Upper lobe of right lung (tissue), 1 donor: ENCODE measurements around the gene FAM131A. TPM values are rescaled to one million over a fixed set of nuclear protein-coding genes. Genes with fewer than 3 reads are reported as not detected.

Experiments
- ATAC-seq: fragments of 200-7000 bp; cut with Tn5 transposase; one replicate; pipeline ENCODE4 v1.9.1; 2020; ENCODE audit warnings: mild to moderate bottlenecking, moderate library complexity
- DNase-seq: peaks from one replicate; pipeline ENCODE4 v3.0.0-alpha.2; 2020
- H3K27ac ChIP-seq: fragments of 200-600 bp; one replicate; pipeline ENCODE4 v1.8.0; 2022
- H3K27me3 ChIP-seq: fragments of 200-600 bp; one replicate; pipeline ENCODE4 v1.8.0; 2022; ENCODE audit warnings: mild to moderate bottlenecking
- H3K36me3 ChIP-seq: fragments of 200-600 bp; one replicate; pipeline ENCODE4 v1.8.0; 2022
- H3K4me1 ChIP-seq: fragments of 200-600 bp; one replicate; pipeline ENCODE4 v1.8.0; 2022
- H3K4me3 ChIP-seq: fragments of 200-600 bp; one replicate; pipeline ENCODE4 v1.8.0; 2022; ENCODE audit warnings: mild to moderate bottlenecking
- H3K9me3 ChIP-seq: fragments of 200-600 bp; one replicate; pipeline ENCODE4 v1.8.0; 2022
- CTCF ChIP-seq: fragments of 200-600 bp; IDR thresholded peaks from one replicate; pipeline ENCODE4 v1.8.0; 2022; ENCODE audit warnings: antibody characterized with exemption
- intact Hi-C: fragments of 100-400 bp; cut with DNase I; formaldehyde crosslinking; loops from one replicate; pipeline ENCODE4 v1.11.0; 2022
- total RNA-seq: library from RNA; stranded (reverse); fragmentation: NEBNext Ultra II Directional; extraction: Animal tissue kit (Norgen Biotek cat#: 25700); gene quantifications from one replicate; pipeline ENCODE4 v1.2.1, GENCODE V29; 2021
- donor health status: DM: no; HTN: yes; CAD: no; lungs with severe emphysema.

Gene FAM131A
- total RNA-seq, 1 donor from 2014 or later = 19.0 TPM

DNA sequence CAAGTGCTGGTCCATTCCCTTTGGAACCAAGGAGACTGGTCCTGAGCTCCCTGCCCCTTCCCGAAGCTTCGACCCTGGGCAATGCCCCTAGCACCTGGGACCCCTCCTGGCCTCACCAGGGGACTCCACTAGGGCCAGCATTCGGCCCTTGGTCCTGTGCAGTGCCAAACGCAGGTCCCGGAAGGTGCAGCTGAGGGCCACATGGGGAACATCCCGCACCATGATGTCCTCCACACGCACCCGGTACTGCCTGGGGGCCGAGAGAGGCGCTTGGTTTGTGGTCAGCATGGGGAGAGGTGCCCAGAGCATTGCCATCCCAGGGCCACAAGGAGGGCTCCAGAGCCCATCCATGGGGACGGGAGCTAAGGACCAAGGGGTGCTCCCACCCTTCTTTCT lies 16.1 kb downstream of the FAM131A start:
- ATAC-seq (no peak), DNase-seq (no peak)
- TF ChIP-seq CTCF = no peak
- Histone ChIP-seq H3K9me3 (no peaks in the 10 kb centered on the region), H3K36me3 (no peaks in the 10 kb centered on the region), H3K4me1 (no peaks in the 10 kb centered on the region), H3K27ac (no peak overlapping the region), H3K27me3 (no peaks in the 10 kb centered on the region), H3K4me3 (no peak overlapping the region)
- intact Hi-C loops = no loop called here

GRCh38 chr3:184354121-184354728 lies 16.8 kb downstream of the FAM131A start:
- no peaks in the 10 kb centered on the region for H3K4me1 ChIP-seq
- H3K4me3 ChIP-seq = no peak overlapping the region
- H3K27ac ChIP-seq = no peak overlapping the region
- intact Hi-C loops = no loop called here
- no peaks in the 10 kb centered on the region for H3K9me3 ChIP-seq
- DNase-seq (peak; percentile 79), ATAC-seq (peak; percentile 70)
- peak; percentile 67 for TF ChIP-seq CTCF
- no peaks in the 10 kb centered on the region for H3K27me3 ChIP-seq
- H3K36me3 ChIP-seq = no peaks in the 10 kb centered on the region

DNA sequence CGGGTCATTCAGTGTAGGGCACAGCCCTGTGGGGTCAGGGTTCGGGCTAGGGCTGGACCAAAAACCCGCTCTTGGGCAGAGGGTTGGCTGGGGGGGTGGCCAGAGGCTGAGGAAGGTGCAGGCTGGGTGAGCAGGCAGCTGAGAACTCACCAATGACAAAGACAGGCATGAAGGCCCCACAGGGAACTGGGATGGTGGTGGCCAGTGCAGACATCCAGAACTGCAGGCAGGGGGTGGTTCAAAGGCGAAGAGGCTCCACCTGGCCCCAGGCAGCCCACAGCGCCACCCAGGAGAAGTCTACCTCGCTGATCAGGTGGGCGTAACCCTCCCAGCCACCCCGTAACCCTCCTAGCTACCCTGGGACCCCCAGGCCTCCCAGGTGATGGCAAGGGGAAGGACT lies 17.4 kb downstream of the FAM131A start:
- ATAC-seq (no peak), DNase-seq (no peak)
- Histone ChIP-seq H3K4me1 (no peaks in the 10 kb centered on the region), H3K9me3 (no peaks in the 10 kb centered on the region), H3K36me3 (no peaks in the 10 kb centered on the region), H3K27me3 (no peaks in the 10 kb centered on the region), H3K4me3 (no peak overlapping the region), H3K27ac (no peak overlapping the region)
- no peak for TF ChIP-seq CTCF
- intact Hi-C loops = no loop called here

DNA sequence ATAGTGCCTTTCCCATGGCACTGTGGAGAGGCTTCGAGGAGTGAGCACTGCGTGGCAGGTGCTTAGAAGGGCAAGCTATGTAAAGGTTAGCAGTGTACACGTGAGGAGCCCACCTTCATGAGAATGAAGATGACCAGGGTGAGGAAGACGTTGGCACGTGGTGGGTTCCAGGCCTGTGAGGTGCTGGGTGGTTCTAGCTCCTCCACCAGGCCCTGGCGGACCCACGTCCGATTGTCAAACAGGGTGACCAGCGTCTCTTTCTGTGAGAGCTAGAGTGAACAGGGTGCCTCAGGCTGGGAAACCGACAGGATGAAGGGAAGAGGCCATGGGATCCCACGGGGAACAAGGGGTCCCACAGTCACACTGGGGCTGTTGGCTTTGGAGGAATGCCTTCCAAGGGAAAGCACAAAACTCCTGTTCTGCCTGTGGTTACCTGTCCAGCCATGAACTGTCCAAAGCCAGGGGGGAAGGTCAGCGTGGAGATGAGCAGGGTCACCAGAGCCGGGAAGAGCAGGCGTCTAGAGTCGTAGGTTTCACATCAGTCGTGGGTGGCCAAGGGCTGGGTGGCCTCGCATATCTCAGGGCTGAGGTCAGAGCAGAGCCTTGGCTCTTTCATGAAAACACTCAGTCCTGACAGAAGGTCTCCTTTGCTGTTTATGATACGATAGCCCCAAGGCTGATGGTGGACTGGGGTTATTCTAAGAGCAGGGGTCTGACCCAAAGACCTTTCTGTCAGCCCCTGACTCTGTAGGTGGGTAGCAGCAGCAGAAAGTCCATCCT lies 18.1 kb downstream of the FAM131A start:
- H3K9me3 ChIP-seq = no peaks in the 10 kb centered on the region
- DNase-seq (no peak), ATAC-seq (no peak)
- TF ChIP-seq CTCF = no peak
- no peaks in the 10 kb centered on the region for H3K36me3 ChIP-seq
- intact Hi-C loops = no loop called here
- H3K27ac ChIP-seq = no peak overlapping the region
- H3K27me3 ChIP-seq = no peaks in the 10 kb centered on the region
- H3K4me3 ChIP-seq = no peak overlapping the region
- H3K4me1 ChIP-seq = peaks cover 2% of the 10 kb centered on the region

DNA sequence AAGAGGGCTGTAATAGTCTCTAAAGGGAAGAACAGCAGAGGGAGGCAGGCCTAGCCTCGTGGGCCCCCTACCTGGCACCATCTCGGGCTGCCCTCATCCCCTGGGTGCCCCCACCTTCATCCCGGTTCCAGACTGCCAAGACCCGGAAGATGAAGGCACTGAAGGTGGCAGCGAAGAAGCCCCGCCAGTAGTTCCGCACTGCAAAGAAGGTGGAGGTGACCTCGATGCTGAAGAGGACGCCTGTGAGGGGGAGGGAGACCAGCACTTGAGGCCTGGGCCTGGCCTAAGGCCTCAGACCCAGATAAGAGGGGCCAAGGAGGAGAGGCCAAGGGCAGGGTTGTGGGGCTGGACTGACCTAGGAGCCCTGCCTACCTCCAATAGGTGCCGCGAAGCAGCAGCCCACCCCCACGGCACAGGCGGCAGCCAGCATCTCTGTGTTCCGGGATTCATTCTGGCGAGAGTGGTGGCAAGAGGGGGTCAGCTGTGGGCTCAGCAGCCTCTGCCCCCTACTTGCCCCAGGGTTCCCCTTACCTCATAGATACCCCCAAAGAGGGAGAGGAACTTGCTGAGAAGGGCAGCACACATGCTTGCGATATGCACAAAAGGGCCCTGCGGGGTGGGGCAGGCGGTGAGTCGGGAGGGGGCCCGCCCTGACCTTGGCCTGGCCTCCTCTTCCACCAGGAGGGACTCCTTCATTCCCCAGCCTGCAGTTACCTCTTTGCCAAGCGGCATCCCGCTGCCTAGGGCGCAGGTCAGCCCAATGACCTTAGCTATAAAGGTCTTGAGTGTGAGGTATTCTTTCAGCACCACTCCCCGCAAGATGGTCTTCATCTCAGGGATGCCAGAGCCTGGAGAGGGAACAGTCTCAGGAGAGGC lies 20.1 kb downstream of the FAM131A start:
- Histone ChIP-seq H3K27ac (no peak overlapping the region), H3K27me3 (no peaks in the 10 kb centered on the region), H3K9me3 (no peaks in the 10 kb centered on the region), H3K4me3 (no peak overlapping the region), H3K36me3 (no peaks in the 10 kb centered on the region), H3K4me1 (peaks cover 9% of the 10 kb centered on the region)
- intact Hi-C loops = no loop called here
- ATAC-seq (no peak), DNase-seq (no peak)
- TF ChIP-seq CTCF = no peak
